Retinal pigment epithelial cell (primary cell): ENCODE data around the gene PRAC1.

Experiments
- DNase-seq: peaks from one replicate; pipeline ENCODE4 v3.0.0-alpha.2; 2010; ENCODE audit warnings: low read depth
- H3K4me3 ChIP-seq: 2 replicates; pipeline ENCODE4 v1.5.1; 2011; ENCODE audit warnings: mild to moderate bottlenecking, low read length, control low read depth, moderate library complexity
- TF ChIP-seq, protein P1 (sequence below): conservative IDR thresholded peaks from 2 replicates; pipeline ENCODE4 v1.5.1; 2011; ENCODE audit warnings: low read depth, low read length, control low read depth, inconsistent platforms

Gene PRAC1

DNA sequence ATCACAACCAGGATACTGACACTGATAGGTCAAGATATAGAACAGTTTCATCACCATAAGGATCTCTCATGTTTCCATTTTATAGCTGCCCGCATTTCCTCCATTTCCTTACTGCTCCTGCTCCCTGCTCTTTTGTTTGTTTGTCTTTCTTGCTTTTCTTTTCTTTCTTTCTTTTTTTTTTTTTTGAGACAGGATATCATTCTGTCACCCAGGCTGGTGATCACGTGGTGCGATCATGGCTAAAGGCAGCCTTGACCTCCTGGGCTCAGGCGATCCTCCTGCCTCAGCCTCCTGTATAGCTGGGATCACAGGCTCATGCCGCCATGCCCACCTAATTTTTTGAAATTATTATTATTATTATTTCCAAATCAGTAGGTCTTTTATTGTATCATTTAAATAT lies 31.7 kb downstream of the PRAC1 start:
- no peak for DNase-seq
- TF ChIP-seq, protein P1, sequence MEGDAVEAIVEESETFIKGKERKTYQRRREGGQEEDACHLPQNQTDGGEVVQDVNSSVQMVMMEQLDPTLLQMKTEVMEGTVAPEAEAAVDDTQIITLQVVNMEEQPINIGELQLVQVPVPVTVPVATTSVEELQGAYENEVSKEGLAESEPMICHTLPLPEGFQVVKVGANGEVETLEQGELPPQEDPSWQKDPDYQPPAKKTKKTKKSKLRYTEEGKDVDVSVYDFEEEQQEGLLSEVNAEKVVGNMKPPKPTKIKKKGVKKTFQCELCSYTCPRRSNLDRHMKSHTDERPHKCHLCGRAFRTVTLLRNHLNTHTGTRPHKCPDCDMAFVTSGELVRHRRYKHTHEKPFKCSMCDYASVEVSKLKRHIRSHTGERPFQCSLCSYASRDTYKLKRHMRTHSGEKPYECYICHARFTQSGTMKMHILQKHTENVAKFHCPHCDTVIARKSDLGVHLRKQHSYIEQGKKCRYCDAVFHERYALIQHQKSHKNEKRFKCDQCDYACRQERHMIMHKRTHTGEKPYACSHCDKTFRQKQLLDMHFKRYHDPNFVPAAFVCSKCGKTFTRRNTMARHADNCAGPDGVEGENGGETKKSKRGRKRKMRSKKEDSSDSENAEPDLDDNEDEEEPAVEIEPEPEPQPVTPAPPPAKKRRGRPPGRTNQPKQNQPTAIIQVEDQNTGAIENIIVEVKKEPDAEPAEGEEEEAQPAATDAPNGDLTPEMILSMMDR: no peak
- H3K4me3 ChIP-seq: no peak overlapping the region

- DNase-seq: no peak
- no peak overlapping the region for H3K4me3 ChIP-seq
- TF ChIP-seq, protein P1: no peak
Measured at GRCh38 chr17:48681609-48682008, 40.7 kb downstream of the PRAC1 start.

DNA sequence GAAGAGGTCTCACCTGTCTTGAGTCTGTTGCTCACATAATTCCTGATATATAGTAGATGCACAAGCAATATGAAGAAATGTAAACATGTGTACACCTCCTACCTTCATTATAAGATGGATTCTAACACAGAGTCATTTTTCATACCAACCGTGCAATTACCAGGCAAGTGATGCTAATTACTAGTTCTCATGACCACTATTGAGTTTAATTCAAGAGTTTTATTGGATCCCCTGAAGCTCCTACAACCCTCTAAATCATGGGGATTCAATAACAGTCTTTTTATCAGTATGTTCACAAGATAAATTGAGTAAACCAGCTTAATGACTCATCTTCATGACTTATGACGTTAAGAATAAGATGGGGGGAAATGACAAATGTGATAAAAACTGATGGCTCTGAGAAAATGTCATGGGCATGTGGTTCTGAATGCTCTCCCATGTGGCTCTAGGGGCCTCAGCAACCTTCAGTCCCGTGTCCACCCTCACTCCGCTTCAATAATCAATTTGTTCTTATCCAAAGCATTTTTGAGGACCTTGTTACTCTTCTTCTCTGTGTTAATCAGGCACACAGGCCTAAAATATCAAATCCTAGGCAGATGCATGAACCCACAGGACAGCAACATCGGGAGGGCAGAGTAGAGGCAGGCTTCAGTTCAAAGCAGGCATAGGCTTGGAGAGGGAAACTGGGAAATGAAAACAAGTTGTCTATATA lies 42.8 kb downstream of the PRAC1 start:
- no peak for DNase-seq
- H3K4me3 ChIP-seq: no peak overlapping the region
- TF ChIP-seq, protein P1: no peak

GRCh38 chr17:48678141-48678971 lies 44.0 kb downstream of the PRAC1 start:
- no peak overlapping the region for H3K4me3 ChIP-seq
- TF ChIP-seq, protein P1: peak; percentile 91
- DNase-seq: no peak

GRCh38 chr17:48676963-48677558 lies 45.3 kb downstream of the PRAC1 start:
- DNase-seq: no peak
- TF ChIP-seq, protein P1: no peak
- no peak overlapping the region for H3K4me3 ChIP-seq

GRCh38 chr17:48672340-48672739 lies 50.0 kb downstream of the PRAC1 start:
- no peak for DNase-seq
- H3K4me3 ChIP-seq: no peak overlapping the region
- TF ChIP-seq, protein P1: no peak
